GM12891 (cell line): Measurements from ENCODE around the gene PPFIBP1.

Experiments
- POLR2AphosphoS5 ChIP-seq: IDR thresholded peaks from 2 replicates; pipeline ENCODE4 v1.6.1; 2011; ENCODE audit warnings: low read depth, low read length, control low read depth
- POU2F2 ChIP-seq: IDR thresholded peaks from 2 replicates; pipeline ENCODE4 v1.6.1; 2011; ENCODE audit warnings: low read depth, mild to moderate bottlenecking, control low read depth, low read length, moderate library complexity

GRCh38 chr12:27589419-27589818, 65.4 kb downstream of the PPFIBP1 start:
- no peak for TF ChIP-seq POLR2AphosphoS5
- TF ChIP-seq POU2F2: no peak
